NCI-H526 treated with DMSO at 0.1 percent for 48 hours (cell line): ENCODE measurements around the gene NQO2.
A peak's percentile ranks its signal among the peaks of the same experiment; 100 is the strongest.
"Not testable (repeated sequence)": the region's sequence is repeated elsewhere in the genome, so short reads cannot be mapped to it uniquely, and the experiment has no call there.

Source experiments
- DNase-seq: peaks from one replicate; lab custom pipeline; 2025; lab: John Stamatoyannopoulos, UW

Gene NQO2

DNA sequence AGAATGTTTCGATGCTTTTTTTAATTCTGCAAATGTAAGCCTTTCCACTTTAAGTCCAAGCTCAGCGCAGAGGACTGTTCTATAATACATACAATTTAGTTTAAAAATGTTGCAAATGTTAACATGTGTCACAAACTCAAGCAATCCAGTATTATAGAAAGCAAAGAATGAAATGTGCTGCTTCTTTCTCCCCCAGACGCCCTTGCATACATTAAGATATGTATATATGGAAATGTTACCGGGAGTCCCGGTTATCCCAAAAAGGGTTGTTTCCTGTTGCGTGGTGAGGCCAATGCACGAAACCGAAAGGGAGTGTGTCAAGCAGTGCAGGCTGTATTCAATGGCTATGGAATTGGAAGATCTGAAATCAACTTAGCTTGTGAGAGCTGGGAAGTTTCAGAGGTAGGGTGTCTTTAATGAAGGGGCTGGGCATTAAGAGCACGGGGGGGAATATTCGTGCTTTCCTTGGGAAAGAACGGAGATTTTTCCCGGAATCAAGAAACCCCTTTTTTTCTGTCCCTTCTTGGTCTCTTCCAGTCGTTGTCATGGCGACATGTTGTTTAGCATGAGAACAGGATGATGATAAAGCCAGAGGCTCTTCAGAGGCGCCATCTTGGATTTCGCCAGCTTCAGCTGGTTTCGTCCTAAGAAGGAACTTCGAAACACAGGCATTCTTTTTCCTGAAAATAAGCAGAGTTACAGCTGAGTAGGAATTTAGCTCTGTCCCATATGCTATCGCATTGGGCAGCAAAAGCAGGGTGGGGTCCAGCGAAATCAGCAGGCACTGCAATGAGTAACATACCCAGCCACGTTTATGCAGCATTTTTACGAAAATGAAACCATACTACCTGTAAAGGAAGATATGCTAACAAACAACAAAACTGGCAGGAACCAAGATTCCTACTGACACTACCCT, 10.1 kb upstream of the NQO2 start:
- DNase-seq, result peak; percentile 97

DNA sequence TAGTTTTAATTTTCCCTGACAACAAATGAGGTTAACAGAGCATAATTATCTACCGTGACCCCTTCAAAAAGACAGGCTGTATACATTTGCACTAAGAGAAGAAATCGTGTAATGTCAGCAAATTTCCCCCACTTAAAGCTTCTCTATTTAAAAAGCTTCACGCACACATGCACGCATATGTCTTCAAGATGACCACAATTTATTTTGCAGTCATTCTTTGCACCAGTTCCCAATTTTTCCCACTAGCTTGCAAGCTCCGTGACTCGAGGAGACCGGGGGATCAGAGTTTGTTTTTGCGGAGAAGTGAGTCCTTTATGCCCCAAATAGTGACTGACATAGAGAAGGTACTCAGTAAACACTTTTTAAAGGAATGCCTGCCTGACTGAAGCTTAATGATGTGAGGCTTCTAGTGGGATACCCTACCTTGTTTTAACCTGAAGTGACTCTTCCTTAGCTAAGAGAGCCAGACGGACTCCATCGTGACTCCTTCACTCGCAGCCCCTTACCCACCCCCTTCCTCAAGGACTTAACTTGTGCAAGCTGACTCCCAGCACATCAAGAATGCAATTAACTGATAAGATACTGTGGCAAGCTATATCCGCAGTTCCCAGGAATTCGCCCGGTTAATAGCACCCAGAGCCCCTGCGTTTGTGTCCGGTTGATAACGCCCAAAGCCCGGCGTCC, 9.3 kb upstream of the NQO2 start:
- peak; percentile 46 for DNase-seq

DNA sequence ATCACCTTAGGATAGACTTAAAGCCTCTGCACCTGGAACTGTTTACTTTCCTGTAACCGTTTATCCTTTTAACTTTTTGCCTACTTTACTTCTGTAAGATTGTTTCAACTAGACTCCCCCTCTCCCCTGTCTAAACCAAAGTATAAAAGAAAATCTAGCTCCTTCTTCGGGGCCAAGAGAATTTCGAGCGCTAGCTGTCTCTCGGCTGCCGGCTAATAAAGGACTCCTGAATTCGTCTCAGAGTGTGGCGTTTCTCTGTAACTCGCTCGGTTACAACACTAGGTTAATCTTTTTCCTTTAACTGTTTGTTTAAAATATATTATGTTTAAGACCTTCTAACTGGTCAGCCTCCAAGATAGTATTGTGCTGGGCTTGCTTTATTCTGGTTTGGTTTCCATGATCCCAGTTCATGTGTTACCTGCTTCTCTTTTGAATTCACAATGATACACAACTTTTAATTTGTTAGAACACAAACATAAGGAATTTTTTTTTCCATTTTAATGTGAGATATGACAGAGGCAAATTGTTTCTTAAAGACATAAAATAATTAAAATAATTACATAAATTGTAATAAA, 8.7 kb upstream of the NQO2 start:
- DNase-seq, result peak; percentile 53

DNA sequence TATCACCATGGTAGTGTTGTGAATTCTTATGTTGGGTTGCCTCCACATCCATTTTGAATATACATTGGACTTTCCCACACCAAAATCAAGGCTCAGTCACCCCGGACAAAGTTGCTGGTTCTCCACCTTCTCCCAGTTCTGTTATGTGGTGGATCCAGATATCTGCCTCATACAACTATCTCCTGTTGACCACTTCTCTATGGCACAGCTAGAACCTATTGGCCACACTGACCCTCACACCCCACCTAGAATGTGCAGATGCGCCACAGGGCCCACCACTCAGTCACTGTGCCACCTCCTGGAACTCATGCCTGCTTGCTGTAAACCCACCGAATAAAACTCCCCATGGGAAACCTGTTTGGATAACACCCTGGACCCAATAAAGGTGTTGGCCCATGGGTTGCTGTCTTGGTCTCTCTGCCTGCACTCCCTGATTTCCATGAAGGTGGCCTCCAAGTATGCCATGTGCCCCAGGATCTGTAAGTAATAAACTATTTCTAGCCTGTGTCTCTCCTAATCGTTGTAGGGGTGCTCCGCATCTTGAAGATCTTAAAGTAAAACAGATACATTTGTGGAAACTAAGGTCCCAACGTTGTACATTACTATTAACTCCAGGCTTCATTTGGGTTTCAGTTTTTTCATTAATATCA, 7.2 kb upstream of the NQO2 start:
- no peak for DNase-seq

DNA sequence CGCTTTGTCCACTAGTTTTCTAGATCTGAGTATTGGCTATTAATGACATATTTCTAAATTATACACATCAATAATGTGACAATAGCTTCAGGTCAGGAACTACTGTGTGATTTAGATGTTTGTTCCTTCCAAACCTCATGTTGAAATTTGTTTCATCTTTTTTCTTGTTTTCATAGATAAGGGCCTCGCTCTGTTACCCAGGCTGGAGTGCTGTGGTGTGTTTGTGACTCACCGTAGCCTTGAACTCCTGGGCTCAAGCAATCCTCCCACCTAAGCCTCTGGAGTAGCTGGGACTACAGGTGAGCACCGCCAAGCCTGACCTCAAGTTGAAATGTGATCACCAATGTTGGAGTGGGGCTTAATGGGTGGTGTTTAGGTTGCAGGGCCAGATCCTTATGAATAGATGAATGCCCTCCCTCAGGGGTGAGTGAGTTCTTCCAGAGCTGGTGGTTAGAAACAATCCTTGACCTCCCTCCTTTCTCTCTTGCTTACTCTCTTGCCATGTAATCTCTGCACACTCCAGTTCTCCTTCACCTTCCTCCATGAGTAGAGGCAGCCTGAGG, 5.9 kb upstream of the NQO2 start:
- no peak for DNase-seq

DNA sequence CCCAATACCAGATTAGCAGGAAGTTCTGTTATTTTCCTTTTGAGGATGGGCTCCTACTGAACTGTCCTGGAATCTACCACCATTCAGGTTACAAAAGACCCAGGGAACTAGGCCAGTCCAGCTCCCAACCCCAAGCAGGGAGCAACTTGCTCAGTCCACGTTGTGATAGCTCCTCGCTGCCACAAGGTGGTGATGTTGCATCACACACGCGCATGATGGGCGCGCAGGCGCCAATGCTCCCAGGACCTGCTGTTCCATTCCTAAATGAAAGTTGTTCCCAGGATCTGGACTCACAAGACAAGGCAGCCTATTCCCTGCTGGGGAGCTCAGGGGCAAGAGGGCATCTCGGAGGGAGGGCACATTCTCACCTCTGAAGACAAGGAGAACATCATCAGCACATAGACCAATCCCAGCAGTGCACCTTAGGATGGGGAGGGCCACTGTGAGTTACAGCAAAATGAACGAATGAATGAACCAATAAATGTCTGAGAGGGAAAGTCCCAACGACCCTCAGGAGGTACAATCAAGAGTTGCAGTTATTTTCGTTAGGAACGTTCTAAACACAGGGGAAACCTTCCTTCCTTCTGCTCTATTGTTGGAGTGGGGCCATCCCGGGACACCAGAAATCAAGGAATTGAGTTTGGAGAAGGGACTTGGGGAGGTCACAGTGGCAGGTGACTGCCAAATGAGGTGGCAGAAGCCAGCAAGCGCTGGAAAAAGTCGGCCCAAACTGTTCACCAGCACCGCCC, 1.3 kb upstream of the NQO2 start:
- DNase-seq, result not testable (repeated sequence)

DNA sequence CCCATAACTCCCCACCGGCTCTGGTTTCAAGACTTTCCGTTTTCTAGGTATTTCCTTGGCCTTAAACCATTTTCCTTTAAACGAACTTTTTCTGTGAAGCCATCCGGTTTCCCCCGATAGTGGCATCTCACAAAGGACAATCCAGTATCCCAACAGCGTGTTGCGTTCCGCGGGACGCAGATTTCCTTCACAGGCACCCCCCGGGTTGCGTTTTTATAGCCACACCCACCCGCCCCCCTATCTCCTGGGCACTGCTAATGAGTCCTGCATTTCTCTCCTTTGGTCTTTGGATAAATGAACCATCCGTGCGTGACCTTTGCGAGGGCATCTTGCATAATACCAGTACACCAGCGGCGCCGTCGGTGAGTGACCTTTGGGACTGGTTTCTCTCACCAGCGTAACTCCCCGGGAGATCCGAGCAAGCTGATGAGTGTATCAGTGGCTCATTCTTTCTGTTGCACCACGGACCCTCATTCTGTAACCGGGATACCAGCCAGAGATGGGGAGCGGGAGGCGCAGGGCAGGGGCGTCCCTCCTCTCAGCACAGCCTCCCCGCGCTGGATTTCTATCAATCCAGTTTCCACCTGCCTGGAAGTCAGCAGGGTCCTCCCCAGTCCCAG, 586 bp upstream of the NQO2 start:
- DNase-seq, result peak; percentile 77

DNA sequence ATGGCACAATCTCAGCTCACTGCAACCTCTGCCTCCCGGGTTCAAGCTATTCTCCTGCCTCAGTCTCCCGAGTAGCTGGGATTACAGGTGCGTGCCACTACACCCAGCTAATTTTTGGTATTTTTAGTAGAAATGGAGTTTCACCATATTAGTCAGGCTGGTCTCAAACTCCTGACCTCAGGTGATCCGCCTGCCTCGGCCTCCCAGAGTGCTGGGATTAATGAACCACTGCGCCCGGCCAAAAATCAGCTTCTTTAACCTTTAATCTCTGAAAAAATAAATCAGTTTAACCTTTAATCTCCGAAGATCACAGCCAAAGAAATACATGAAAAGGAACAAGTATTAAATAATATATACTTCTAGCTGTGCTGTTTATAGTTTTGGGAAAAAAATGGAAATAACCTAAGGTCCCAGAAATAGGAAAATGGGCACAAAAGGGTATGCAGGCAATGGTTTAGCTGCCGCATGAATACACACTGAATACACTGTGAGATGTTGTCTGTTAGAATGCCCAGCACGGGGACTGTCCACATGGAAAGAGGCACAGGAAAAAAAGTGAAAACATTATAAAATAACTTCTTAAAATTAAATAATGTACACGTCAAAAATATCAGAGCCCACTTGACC, 1.6 kb downstream of the NQO2 start:
- DNase-seq, result no peak

DNA sequence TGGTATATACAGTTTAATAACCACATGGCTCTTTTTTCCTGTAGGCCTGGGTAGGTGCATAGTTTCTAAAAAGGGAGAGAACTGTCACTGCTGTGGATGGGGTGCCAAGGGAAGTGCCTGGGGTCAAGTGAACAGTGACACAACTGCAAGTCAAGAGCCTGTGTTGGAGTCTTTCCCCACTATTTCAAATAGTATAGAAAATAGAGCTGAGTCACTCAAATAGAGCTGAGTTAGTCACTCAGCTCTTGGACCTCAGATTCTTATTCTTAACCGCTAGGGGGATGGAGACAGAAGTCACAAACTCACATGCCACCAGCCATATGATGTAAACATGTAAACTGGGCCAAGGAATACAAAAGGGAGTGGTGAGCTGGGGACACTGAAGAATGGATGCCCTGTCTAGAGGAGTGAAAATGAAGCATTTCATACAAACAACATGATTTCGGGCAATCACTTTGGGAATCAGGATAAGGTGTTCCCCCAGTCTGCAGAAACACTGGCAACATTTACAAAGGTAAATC, 2.1 kb downstream of the NQO2 start:
- peak; percentile 11 for DNase-seq

DNA sequence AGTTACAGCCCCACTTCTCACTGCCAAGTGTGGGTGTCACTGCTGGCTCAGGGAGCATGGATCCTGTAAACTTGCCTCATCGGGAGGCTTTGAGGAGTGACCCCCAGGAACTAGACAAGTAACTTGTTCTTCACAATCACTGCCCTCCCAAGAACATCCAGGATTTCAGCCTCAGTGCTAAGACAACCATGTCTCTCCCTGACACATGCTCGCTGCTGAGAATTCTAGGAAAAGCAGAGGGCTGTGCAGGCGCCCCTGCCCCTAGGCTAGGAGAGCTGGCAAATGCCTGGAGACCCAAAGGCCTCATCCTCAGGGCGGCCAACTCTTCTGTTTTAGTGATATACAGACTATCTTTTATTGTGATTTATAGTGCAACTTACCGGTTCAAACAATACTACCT, 3.5 kb downstream of the NQO2 start:
- DNase-seq, result not testable (repeated sequence)

DNA sequence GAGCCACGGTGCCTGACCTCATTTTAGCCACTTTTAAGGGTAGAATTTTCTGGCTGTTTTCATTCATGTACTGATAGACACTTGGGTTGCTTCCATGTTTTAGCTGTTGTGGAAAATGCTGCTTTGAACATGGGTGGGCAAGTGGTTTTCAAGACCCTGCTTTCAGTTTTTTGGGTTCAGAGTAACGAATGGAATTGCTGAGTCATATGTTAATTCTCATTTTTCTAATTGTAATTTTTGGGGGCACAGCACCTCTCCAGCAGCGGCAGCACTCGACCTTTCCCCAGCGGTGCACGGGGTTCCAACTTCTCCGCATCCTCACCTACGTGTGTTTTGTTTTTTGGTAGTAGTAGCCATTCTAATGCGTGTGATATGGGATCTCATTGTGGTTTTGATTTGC, 5.4 kb downstream of the NQO2 start:
- DNase-seq, result no peak

DNA sequence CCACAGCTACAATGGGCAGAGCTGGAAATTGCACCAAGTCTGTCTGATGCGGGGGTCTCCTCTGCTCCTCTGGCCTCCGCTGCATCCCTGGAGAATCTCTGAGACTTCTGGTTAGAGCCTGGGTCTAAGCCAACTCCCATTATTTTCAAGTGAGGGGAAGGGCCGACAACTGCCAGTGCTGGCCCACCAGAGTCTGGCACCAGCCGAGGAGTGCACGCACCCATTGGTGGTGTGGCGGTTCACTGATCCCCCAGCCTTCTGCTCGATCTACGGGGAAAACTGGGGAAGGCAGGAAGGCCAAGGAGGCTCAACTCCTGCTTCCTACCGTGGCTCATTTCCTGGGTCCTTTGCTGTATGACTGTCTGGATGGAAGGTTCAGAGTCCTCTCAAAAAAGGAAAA, 6.2 kb downstream of the NQO2 start:
- DNase-seq, result no peak

DNA sequence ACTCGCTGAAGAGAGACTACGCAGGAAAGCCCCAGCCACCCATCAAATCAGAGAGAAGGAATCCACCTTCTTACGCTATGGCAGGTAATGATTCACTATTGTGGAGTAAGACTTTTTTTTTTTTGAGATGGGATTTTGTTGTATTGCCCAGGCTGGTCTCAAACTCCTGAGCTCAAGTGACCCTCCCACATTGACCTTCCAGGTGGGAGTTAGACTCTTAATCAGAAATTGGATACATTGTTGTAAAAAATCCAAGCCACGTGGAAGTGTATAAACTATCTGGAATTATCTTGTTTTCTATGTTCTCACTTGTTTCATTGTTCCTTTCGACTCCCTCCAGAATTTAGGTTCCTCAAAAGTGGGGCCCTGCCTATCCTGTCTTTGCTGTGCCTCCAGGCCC, 6.8 kb downstream of the NQO2 start:
- DNase-seq, result no peak

DNA sequence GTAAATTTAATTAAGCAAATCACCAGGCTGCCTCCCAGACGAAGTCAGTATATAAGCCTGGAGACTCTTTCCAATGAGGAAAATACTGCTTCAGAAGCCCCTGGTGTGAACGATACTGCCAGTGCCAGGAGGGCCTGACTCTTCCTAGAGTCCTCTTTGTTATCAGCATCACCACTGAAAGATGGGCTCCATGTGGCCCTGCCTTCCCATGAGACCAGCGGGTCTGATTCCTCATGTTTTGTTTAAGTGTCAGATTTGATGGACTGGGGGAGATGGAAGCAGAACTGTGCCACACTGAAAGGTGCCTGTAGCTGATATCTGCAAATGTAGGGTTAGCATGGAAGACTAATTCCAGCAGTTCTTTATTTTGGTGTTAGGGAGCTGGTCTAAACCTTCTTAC, 7.9 kb downstream of the NQO2 start:
- no peak for DNase-seq

DNA sequence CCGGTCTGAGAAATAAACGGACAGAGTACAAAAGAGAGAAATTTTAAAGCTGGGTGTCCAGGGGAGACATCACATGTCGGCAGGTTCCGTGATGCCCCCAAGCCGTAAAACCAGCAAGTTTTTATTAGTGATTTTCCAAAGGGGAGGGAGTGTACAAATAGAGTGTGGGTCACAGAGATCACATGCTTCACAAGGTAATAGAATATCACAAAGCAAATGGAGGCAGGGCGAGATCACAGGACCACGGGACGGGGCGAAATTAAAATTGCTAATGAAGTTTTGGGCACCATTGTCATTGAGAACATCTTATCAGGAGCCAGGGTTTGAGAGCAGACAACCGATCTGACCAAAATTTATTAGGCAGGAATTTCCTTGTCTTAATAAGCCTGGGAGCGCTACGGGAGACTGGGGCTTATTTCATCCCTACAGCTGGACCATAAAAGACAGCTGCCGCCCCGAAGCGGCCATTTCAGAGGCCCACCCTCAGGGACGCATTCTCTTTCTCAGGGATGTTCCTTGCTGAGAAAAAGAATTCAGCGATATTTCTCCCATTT, 9.1 kb downstream of the NQO2 start:
- DNase-seq, result not testable (repeated sequence)

DNA sequence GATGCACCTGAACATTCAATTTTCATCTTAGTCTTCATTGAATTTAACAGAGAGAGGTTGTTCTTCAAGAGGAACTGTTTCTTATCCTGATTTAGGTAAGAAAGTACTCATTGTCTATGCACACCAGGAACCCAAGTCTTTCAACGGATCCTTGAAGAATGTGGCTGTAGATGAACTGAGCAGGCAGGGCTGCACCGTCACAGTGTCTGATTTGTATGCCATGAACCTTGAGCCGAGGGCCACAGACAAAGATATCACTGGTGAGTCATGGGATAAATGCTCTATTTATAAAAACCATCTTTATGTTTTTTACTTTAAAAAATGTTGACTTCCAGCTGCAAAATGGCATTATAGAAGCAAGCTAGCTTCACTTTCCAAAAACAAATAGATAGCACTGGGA, 10.2 kb downstream of the NQO2 start:
- no peak for DNase-seq

DNA sequence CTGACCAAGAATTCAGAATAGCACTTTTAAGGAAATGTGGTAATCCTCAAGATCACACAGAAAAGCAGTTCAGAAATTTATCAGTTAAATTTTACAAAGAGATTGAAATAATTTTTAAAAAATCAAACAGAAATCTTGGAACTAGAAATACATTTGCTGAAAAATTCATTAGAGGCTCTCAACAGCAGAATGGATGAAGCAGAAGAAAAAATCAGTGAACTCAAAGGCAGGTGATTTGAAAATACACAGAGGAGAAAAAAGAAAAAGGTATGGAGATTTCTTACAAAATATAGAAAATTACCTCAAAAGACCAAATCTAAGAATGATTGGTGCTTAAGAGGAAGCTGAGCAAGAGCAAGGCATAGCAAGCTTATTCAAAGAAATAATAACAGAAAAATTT, 11.5 kb downstream of the NQO2 start:
- DNase-seq, result no peak

DNA sequence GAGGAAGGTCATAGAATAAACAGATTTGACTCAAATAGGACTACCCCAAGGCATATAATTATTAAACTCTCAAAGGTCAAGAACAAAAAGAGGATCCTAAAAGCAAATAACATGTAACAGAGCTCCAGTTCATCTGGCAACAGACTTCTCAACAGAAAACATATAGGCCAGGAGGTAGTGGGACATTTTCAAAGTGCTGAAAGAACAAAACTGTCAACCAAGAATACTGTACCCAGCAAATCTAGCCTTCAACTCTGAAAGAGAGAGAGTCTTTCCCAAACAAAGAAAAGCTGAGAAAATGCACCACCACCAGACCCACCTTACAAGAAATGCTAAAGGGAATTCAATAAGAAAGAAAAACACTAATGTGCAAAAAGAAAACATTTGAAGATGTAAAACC, 11.9 kb downstream of the NQO2 start:
- DNase-seq, result no peak

DNA sequence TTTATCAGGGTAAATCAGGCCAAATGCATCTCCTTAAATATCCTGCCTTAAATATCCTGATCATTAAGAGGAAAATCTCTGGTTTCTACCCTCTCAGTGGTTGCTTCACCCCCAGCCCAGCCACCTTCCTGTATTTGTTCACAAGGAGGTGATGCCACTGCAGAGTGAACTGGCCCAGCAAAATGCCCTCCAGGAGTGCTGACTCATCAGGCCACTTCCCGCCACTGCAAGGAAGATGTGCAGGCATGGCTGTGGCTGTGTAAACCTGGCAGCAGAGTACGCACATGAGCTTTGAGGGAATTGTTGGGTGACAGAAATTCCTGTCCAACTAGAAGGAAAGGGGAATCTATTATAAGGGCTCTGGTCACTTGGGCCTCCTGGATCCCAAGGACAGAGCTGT, 13.8 kb downstream of the NQO2 start:
- DNase-seq, result no peak
